Upper lobe of right lung (tissue), 1 donor: ENCODE measurements around the gene KCND3. TPM values are rescaled to one million over a fixed set of nuclear protein-coding genes. Genes with fewer than 3 reads are reported as not detected.

Experiments used
- ATAC-seq: fragments of 200-7000 bp; cut with Tn5 transposase; one replicate; pipeline ENCODE4 v1.9.1; 2020; ENCODE audit warnings: mild to moderate bottlenecking, moderate library complexity
- DNase-seq: peaks from one replicate; pipeline ENCODE4 v3.0.0-alpha.2; 2020
- H3K27ac ChIP-seq: fragments of 200-600 bp; one replicate; pipeline ENCODE4 v1.8.0; 2022
- H3K27me3 ChIP-seq: fragments of 200-600 bp; one replicate; pipeline ENCODE4 v1.8.0; 2022; ENCODE audit warnings: mild to moderate bottlenecking
- H3K36me3 ChIP-seq: fragments of 200-600 bp; one replicate; pipeline ENCODE4 v1.8.0; 2022
- H3K4me1 ChIP-seq: fragments of 200-600 bp; one replicate; pipeline ENCODE4 v1.8.0; 2022
- H3K4me3 ChIP-seq: fragments of 200-600 bp; one replicate; pipeline ENCODE4 v1.8.0; 2022; ENCODE audit warnings: mild to moderate bottlenecking
- H3K9me3 ChIP-seq: fragments of 200-600 bp; one replicate; pipeline ENCODE4 v1.8.0; 2022
- intact Hi-C: fragments of 100-400 bp; cut with DNase I; formaldehyde crosslinking; loops from one replicate; pipeline ENCODE4 v1.11.0; 2022
- total RNA-seq: library from RNA; stranded (reverse); fragmentation: NEBNext Ultra II Directional; extraction: Animal tissue kit (Norgen Biotek cat#: 25700); gene quantifications from one replicate; pipeline ENCODE4 v1.2.1, GENCODE V29; 2021
- TF ChIP-seq, protein P1 (sequence below): fragments of 200-600 bp; IDR thresholded peaks from one replicate; pipeline ENCODE4 v1.8.0; 2022; ENCODE audit warnings: antibody characterized with exemption
- donor health status: DM: no; HTN: yes; CAD: no; lungs with severe emphysema.

The KCND3 gene
- total RNA-seq, 1 donor from 2014 or later = 6.3 TPM

DNA sequence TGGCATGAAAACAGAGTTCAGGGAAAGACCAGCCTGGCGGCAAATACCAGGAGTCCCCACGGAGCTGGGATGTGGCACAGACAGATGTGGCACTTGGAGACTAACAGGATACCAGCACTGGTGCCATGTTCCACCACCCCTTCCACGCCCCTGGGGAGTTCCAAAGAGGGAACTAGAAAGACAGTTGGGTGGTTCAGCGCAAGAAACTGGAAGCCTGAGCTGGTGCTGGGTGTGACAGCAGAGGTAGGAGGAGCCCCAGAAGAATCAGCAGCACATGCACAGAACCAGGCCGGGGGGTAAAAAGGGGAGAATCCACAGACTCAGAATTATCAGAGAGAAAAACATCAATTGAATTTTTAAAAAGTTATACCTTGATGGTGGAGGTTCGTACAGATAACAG is 211.4 kb downstream of the KCND3 start:
- intact Hi-C loops = no loop called here
- Histone ChIP-seq H3K27ac (no peak overlapping the region), H3K36me3 (no peaks in the 10 kb centered on the region), H3K9me3 (no peaks in the 10 kb centered on the region), H3K4me3 (no peak overlapping the region), H3K27me3 (no peaks in the 10 kb centered on the region), H3K4me1 (no peaks in the 10 kb centered on the region)
- ATAC-seq (no peak), DNase-seq (no peak)
- TF ChIP-seq, protein P1, sequence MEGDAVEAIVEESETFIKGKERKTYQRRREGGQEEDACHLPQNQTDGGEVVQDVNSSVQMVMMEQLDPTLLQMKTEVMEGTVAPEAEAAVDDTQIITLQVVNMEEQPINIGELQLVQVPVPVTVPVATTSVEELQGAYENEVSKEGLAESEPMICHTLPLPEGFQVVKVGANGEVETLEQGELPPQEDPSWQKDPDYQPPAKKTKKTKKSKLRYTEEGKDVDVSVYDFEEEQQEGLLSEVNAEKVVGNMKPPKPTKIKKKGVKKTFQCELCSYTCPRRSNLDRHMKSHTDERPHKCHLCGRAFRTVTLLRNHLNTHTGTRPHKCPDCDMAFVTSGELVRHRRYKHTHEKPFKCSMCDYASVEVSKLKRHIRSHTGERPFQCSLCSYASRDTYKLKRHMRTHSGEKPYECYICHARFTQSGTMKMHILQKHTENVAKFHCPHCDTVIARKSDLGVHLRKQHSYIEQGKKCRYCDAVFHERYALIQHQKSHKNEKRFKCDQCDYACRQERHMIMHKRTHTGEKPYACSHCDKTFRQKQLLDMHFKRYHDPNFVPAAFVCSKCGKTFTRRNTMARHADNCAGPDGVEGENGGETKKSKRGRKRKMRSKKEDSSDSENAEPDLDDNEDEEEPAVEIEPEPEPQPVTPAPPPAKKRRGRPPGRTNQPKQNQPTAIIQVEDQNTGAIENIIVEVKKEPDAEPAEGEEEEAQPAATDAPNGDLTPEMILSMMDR = no peak

DNA sequence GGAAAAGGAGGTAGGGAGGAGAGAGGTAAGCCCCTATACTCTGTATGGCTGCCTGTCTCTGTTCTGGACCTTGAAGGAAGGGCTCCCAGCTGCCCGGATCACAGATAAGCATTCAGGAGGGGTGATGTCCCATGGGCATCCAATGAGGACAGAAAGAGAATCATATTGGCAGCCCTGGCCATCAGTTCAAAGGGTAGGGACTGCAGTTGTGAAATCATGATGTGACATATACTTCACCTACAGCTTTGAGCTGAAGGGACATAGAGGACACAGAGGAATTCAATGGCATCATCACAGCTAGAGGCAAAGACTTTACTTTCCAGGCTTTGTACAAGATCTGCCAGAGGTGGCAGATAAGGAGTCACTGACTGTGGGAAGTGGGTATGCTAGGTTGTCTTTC is 212.2 kb downstream of the KCND3 start:
- Histone ChIP-seq H3K4me1 (no peaks in the 10 kb centered on the region), H3K27me3 (no peaks in the 10 kb centered on the region), H3K27ac (no peak overlapping the region), H3K4me3 (no peak overlapping the region), H3K36me3 (no peaks in the 10 kb centered on the region), H3K9me3 (no peaks in the 10 kb centered on the region)
- ATAC-seq (no peak), DNase-seq (no peak)
- TF ChIP-seq, protein P1 = no peak
- intact Hi-C loops = no loop called here

DNA sequence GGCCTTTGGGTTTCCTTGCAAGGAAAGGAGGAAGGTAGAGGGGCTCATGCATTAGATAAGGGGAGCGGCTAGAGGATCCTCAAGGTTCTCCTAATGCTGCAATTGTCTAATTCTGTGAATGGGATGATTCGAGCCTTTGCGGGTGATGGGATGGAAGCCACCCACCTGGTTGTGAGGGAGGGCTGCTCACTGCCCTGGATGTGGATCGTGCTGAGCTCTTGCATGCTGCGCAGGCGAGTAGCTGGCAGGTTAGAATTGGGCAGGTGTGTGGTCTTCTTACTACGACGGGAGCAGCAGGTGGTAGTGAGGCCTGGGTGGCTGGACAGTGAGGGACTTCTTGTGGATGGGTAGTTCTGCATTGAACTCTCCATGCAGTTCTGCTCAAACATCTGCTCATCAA is 212.6 kb downstream of the KCND3 start:
- TF ChIP-seq, protein P1 = no peak
- intact Hi-C loops = no loop called here
- H3K36me3 ChIP-seq = no peaks in the 10 kb centered on the region
- H3K27ac ChIP-seq = no peak overlapping the region
- no peaks in the 10 kb centered on the region for H3K9me3 ChIP-seq
- H3K27me3 ChIP-seq = no peaks in the 10 kb centered on the region
- H3K4me3 ChIP-seq = no peak overlapping the region
- no peak for DNase-seq
- no peaks in the 10 kb centered on the region for H3K4me1 ChIP-seq
- ATAC-seq = no peak

DNA sequence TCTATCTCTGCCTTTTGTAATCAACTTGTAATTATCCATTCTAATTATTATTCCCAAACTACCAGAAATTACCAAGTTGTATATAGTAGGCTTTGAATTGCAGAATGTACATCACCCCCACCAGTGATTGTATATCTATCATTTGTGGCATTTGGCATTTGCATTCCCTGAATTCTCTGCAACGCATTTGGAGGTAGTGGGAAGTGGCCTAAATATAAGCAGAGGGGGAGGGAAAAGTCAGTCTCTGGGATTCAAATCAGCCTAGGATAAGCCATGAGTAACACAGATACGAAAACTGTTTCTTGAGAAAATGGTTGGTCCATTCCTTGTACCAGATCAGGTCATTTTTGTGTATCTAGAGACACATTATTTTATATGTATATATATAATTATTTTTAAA is 213.1 kb downstream of the KCND3 start:
- intact Hi-C loops = no loop called here
- TF ChIP-seq, protein P1 = no peak
- no peak for DNase-seq

DNA sequence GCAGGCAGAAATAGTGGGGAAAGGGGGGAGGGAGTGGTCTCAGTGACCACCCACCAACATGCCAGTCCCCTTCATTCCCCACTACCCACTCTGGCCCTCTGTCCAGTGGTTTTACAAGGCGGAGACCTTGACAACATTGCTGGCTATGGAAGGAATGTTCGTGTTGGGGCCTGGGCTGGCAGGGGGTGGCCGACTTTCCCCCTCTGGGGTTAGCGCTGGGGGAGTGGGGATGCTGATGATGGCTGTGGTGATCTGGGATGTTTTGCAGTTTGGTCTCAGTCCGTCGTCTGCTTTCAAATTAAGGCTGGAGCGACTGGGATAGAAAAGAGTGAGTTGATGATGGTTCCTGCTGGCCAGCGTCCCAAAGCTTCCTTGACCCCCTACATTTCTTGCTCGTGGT is 213.5 kb downstream of the KCND3 start:
- no peaks in the 10 kb centered on the region for H3K4me1 ChIP-seq
- TF ChIP-seq, protein P1 = no peak
- intact Hi-C loops = no loop called here

More for the DNA sequence above, 213.1 kb downstream of the KCND3 start:
- Histone ChIP-seq H3K27ac (no peak overlapping the region), H3K9me3 (no peaks in the 10 kb centered on the region), H3K27me3 (no peaks in the 10 kb centered on the region), H3K4me1 (no peaks in the 10 kb centered on the region), H3K4me3 (no peak overlapping the region), H3K36me3 (no peaks in the 10 kb centered on the region)
- ATAC-seq = no peak

DNA sequence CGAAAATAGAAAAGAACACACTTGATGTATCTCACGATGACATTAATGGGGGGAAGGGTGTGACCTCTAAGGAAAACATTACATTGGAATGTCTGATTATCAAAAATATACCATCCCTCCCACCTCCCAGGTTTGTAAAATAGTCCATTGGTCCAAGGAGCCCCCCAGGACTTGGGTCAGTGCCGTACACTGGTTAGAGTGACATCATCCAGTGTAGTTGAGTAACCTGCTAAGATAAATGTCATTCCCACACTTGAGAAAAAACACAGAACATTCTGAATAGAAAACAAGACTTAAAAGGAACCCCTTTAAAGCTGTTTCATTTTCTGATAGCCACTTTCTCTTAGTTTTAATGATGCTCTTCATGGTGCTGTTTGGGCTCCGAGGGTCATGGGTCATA is 218.6 kb downstream of the KCND3 start:
- DNase-seq (no peak), ATAC-seq (no peak)
- no peaks in the 10 kb centered on the region for H3K27me3 ChIP-seq
- no peak overlapping the region for H3K27ac ChIP-seq
- intact Hi-C loops = no loop called here
- H3K4me3 ChIP-seq = no peak overlapping the region
- H3K36me3 ChIP-seq = peaks cover 25% of the 10 kb centered on the region
- no peaks in the 10 kb centered on the region for H3K9me3 ChIP-seq
- TF ChIP-seq, protein P1 = no peak
- H3K4me1 ChIP-seq = no peaks in the 10 kb centered on the region

More for the DNA sequence above, 213.5 kb downstream of the KCND3 start:
- no peak overlapping the region for H3K27ac ChIP-seq
- no peaks in the 10 kb centered on the region for H3K36me3 ChIP-seq
- ATAC-seq (no peak), DNase-seq (no peak)
- no peaks in the 10 kb centered on the region for H3K27me3 ChIP-seq
- no peak overlapping the region for H3K4me3 ChIP-seq
- H3K9me3 ChIP-seq = no peaks in the 10 kb centered on the region
